ENCODE data around the gene PTCHD1.

PTCHD1 gene

DNA sequence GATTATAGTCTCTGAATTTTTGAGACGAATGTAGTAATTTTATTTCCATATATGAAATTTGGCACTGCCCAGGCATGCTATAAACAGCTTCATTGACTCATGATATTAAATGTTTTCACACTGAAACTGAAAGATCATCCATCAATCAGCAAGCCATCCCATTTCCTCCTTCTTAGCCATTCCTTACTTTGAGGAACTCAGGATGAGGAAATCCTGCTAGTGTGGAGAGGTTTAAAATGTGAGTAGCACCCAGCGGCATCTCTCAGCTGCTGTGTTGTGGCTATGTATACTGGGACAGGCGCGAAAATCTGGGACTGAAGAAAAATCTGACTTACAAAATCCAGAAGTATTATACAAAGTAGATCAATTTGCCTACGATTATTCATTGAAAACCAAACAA is 52.1 kb downstream of the PTCHD1 start:
- TF ChIP-seq, protein P1, sequence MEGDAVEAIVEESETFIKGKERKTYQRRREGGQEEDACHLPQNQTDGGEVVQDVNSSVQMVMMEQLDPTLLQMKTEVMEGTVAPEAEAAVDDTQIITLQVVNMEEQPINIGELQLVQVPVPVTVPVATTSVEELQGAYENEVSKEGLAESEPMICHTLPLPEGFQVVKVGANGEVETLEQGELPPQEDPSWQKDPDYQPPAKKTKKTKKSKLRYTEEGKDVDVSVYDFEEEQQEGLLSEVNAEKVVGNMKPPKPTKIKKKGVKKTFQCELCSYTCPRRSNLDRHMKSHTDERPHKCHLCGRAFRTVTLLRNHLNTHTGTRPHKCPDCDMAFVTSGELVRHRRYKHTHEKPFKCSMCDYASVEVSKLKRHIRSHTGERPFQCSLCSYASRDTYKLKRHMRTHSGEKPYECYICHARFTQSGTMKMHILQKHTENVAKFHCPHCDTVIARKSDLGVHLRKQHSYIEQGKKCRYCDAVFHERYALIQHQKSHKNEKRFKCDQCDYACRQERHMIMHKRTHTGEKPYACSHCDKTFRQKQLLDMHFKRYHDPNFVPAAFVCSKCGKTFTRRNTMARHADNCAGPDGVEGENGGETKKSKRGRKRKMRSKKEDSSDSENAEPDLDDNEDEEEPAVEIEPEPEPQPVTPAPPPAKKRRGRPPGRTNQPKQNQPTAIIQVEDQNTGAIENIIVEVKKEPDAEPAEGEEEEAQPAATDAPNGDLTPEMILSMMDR (IDR thresholded peaks at IDR 0.05; ENCODE audit: low read depth, low read length): no peak
- no peak for DNase-seq (ENCODE audit: extremely low read depth, low read depth)

GRCh38 chrX:23387550-23388184 is 53.0 kb downstream of the PTCHD1 start:
- TF ChIP-seq, protein P1 (IDR thresholded peaks at IDR 0.05; ENCODE audit: low read depth, low read length): no peak
- DNase-seq (ENCODE audit: extremely low read depth, low read depth): no peak

DNA sequence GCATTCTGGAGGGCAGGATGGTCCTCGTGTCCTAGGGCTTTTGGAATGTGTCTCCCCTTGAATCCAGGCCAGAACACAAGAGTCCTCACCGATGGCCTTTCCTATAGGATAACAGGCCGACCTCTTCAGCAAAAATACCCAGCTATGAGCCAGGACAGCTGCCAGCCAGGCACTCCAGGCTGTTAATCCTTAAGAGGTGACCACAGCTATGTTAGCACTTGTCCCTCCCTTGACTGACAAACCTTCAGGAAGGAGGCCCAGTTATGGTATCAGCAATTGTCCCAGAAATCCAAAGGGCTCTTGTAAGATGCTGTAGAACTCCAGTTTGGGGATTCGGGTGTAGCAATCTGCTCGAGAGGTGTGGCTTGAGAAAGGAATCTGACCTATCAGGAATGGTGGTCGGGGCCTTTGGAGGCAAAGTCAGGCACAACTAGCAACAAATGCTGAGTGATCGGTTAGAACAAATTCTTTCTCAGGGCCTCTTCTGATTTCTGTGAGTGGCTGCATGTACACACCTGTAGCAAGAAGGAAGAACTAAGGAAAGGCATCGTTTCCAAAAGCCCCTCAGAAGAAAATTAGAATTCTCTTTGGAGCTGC is 54.6 kb downstream of the PTCHD1 start:
- TF ChIP-seq, protein P1 (IDR thresholded peaks at IDR 0.05; ENCODE audit: low read depth, low read length): no peak
- DNase-seq (ENCODE audit: extremely low read depth, low read depth): no peak

- TF ChIP-seq, protein P1 (IDR thresholded peaks at IDR 0.05; ENCODE audit: low read depth, low read length): no peak
- no peak for DNase-seq (ENCODE audit: extremely low read depth, low read depth)
Measured at GRCh38 chrX:23390979-23391378, 56.3 kb downstream of the PTCHD1 start.

DNA sequence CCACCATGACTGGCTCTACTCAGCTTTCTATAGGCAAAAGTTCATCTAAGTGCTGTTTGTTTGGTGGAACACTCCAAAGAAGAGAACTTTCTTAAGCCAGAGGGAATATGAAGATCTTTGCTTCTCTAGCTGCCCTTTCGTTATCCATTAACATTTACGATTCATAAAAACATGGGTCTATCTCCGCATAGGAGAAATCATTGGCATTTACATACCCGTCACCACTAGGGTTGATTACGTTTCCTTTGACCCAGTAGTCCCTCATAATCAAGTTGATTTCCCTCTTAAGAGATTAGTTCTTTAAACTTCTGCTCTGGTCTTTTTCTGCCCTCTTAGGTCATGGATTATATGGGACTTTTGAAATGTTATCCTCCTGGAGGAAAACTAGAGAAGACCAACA is 57.5 kb downstream of the PTCHD1 start:
- TF ChIP-seq, protein P1 (IDR thresholded peaks at IDR 0.05; ENCODE audit: low read depth, low read length): no peak

GRCh38 chrX:23394421-23394820 is 59.8 kb downstream of the PTCHD1 start:
- DNase-seq (ENCODE audit: extremely low read depth, low read depth): no peak
- TF ChIP-seq, protein P1 (IDR thresholded peaks at IDR 0.05; ENCODE audit: low read depth, low read length): no peak

More for the DNA sequence above, 57.5 kb downstream of the PTCHD1 start:
- DNase-seq (ENCODE audit: extremely low read depth, low read depth): no peak

DNA sequence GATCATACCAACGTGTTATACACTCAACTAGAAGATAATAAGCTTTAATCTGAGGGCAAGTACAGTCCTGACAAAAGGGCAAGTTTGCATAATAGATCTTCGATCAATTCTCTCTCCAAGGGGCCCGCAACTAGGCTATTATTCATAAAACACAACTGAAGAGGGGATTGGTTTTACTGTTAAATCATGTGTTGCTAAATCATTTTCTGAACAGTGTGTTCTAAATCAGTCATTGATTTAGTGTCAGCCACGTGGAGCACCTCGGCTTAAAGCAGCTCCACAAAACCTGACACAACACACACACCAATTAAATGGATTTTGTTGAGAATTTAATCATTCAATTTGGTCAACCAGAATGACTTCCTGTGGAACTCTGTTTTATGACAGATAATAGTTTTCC is 61.6 kb downstream of the PTCHD1 start:
- TF ChIP-seq, protein P1 (IDR thresholded peaks at IDR 0.05; ENCODE audit: low read depth, low read length): no peak

More for the DNA sequence above, 61.6 kb downstream of the PTCHD1 start:
- no peak for DNase-seq (ENCODE audit: extremely low read depth, low read depth)

Data from AG09319 (cell line).